ENCODE data around the gene PALD1.

Gene PALD1

DNA sequence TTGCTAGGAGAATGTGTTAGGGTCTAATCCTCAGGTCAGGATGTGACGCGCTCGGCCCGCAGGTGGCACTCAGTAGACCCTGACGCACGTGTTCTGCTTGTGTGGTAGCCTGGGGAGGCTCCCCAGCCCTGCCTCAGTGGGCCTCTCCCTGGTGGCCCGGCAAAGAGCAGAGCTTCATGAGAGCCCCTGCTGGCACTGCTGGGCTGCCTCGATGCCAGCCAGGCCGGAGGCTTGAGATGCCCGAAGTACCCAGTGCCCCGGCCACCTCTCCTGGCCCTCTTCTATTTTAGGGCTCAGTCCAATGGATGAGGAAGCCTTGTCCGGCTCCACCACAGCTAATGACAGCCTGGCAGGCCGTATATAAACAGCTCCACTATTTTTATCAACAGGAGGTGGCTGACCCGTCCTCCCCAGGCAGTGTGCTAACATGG, 82.0 kb downstream of the PALD1 start:
- H3K4me3 ChIP-seq (ENCODE audit: low read depth, low read length), result no peak overlapping the region
- TF ChIP-seq CTCF (IDR thresholded peaks at IDR 0.05; ENCODE audit: control insufficient read depth, extremely low read depth, insufficient read depth), result no peak
- no peak for DNase-seq (ENCODE audit: low read depth)

- no peak for DNase-seq (ENCODE audit: low read depth)
- no peak for TF ChIP-seq CTCF (IDR thresholded peaks at IDR 0.05; ENCODE audit: control insufficient read depth, extremely low read depth, insufficient read depth)
Measured at GRCh38 chr10:70561070-70561469, 82.5 kb downstream of the PALD1 start.

GRCh38 chr10:70561558-70561957, 83.0 kb downstream of the PALD1 start:
- DNase-seq (ENCODE audit: low read depth), result no peak

More at GRCh38 chr10:70561070-70561469, 82.5 kb downstream of the PALD1 start:
- H3K4me3 ChIP-seq (ENCODE audit: low read depth, low read length), result no peak overlapping the region

DNA sequence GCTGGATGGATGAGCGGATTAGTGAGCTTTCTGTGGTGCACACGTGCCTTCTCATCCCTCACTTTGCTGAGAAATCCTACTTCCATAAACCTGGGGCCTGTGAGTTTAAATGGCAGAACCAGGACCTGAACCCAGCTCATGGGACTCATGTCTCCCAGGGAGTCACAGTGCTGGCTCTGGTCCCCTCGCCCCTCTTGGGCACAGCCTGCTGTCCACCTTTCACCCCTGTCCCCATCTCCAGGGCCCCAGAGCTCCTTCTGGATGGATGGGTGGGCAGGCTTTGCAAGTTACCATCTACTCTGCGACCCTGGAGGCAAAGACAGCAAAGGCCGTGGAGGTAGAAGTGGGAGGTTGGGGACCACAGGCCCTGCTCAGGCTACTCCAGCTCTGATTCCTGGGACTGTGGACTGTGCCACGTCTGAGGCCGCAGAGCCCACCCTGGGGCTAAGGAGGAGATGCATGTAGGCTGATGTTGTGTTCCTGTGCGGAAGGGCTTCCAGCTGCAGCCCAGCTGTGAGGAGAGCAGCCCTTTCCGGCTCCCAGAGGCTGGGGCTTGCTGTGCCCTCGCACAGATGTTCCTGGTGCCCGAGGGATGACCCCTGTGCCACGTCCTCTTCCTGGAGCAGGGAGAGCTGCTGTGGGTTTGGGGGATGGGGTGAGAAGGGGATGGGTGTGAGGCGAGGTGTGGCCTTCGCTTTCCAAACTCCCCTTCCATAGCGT, 83.6 kb downstream of the PALD1 start:
- no peak overlapping the region for H3K4me3 ChIP-seq (ENCODE audit: low read depth, low read length)
- TF ChIP-seq CTCF (IDR thresholded peaks at IDR 0.05; ENCODE audit: control insufficient read depth, extremely low read depth, insufficient read depth), result no peak
- DNase-seq (ENCODE audit: low read depth), result no peak

More at GRCh38 chr10:70561558-70561957, 83.0 kb downstream of the PALD1 start:
- H3K4me3 ChIP-seq (ENCODE audit: low read depth, low read length), result no peak overlapping the region
- TF ChIP-seq CTCF (IDR thresholded peaks at IDR 0.05; ENCODE audit: control insufficient read depth, extremely low read depth, insufficient read depth), result no peak

DNA sequence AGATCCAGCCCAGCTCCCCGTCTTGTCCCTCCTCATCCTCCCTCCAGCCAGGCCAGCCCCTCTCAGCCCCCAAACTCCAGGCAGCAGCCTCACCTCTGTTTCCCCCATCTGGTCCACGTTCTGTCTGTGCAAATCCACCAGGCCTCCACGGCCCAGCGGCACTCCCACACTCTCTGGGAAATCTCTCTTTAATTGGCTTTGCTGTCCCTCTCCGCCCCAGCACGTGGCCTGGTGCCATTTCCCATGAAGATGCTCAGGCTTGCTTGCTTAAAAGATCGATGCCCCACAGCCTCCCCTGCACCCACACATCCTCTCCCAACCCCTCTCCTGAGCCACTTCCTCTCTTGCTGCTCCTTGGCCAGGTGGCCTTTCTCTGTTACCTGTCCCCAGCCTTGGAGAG, 84.7 kb downstream of the PALD1 start:
- no peak for DNase-seq (ENCODE audit: low read depth)
- H3K4me3 ChIP-seq (ENCODE audit: low read depth, low read length), result no peak overlapping the region
- TF ChIP-seq CTCF (IDR thresholded peaks at IDR 0.05; ENCODE audit: control insufficient read depth, extremely low read depth, insufficient read depth), result no peak

- no peak for TF ChIP-seq CTCF (IDR thresholded peaks at IDR 0.05; ENCODE audit: control insufficient read depth, extremely low read depth, insufficient read depth)
- no peak for DNase-seq (ENCODE audit: low read depth)
- H3K4me3 ChIP-seq (ENCODE audit: low read depth, low read length), result no peak overlapping the region
Measured at GRCh38 chr10:70564113-70564725, 85.7 kb downstream of the PALD1 start.
